GM20000 (cell line): ENCODE data around the gene AVPR1B.

Source experiments
- DNase-seq: peaks from one replicate; pipeline ENCODE4 v3.0.0; 2012; ENCODE audit warnings: low spot score
- TF ChIP-seq, protein P1 (sequence below): IDR thresholded peaks from 2 replicates; pipeline ENCODE4 v1.5.1; 2012; ENCODE audit warnings: mild to moderate bottlenecking, control low read depth; ENCODE audit errors: extremely low read depth, missing control alignments

Gene AVPR1B, protein sequence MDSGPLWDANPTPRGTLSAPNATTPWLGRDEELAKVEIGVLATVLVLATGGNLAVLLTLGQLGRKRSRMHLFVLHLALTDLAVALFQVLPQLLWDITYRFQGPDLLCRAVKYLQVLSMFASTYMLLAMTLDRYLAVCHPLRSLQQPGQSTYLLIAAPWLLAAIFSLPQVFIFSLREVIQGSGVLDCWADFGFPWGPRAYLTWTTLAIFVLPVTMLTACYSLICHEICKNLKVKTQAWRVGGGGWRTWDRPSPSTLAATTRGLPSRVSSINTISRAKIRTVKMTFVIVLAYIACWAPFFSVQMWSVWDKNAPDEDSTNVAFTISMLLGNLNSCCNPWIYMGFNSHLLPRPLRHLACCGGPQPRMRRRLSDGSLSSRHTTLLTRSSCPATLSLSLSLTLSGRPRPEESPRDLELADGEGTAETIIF

DNA sequence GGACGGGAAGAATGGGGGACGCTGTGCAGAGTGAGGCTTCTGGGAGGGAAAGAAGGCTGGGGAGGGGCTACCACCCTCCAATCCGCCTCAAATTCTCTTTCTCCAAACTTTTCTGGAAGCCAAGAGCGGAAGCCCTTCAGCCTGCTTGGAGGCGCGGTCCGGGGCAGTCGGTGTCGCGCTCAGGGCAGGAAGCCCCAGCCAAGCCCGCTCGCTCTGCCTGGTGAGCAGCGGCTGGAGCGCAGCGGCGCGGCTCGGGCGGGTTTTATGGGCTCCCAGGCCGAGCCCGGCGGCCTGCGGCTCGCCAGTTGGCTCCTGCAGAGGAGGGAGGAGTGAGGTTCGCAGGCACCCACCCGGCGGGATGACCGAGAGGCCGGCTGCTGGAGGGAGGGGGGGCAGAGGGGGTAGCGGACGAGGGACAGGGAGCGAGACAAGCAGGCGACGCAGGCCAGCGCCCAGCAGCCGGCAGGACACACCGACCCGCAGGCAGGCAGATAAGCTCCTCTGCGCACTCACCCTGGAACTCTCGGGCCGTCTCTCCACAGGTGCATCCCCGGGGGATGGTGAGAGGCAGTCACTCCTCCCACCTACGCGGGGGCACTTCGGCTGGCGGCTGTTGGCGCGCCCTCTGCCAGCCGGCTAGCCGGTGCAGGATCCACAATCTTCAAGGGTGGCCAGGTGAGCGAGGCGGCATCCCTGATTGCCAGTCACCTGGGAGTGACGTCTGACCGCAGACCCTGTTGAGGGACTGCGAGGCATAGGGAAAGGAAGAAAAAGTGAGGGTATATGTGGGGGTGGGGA, at the start of gene AVPR1B:
Gene AVPR1B, minus strand, starts transcription at position 238 of the 798 bp plus-strand sequence. CDS start 498 bp downstream, outside the sequence.
- TF ChIP-seq, protein P1, sequence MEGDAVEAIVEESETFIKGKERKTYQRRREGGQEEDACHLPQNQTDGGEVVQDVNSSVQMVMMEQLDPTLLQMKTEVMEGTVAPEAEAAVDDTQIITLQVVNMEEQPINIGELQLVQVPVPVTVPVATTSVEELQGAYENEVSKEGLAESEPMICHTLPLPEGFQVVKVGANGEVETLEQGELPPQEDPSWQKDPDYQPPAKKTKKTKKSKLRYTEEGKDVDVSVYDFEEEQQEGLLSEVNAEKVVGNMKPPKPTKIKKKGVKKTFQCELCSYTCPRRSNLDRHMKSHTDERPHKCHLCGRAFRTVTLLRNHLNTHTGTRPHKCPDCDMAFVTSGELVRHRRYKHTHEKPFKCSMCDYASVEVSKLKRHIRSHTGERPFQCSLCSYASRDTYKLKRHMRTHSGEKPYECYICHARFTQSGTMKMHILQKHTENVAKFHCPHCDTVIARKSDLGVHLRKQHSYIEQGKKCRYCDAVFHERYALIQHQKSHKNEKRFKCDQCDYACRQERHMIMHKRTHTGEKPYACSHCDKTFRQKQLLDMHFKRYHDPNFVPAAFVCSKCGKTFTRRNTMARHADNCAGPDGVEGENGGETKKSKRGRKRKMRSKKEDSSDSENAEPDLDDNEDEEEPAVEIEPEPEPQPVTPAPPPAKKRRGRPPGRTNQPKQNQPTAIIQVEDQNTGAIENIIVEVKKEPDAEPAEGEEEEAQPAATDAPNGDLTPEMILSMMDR: no peak
- no peak for DNase-seq

DNA sequence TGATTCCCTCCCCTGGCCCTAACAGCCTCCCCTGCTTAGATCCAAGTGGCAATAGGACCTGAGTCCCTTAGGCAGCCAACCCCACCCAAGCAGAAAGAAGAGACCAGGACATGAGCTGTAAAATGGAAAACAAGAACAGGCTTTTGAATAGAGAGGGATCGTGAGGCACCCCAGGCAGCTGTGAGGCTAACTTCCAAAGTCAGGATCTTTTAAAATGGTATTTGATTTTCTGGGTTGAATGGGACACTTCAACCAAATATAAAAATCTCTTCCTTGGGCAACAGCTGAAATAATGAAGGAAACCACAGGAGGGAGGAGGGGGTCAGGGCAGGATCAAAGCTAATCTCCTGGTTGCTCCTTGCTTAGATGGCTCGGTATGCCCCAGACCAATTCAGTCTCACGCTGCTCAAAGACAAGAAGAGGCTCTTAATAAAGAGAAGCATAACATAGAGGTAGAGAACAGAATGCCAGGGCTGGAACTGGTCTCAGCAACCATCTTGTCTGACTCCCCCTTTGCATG, 28.6 kb upstream of the AVPR1B start:
- no peak for DNase-seq

DNA sequence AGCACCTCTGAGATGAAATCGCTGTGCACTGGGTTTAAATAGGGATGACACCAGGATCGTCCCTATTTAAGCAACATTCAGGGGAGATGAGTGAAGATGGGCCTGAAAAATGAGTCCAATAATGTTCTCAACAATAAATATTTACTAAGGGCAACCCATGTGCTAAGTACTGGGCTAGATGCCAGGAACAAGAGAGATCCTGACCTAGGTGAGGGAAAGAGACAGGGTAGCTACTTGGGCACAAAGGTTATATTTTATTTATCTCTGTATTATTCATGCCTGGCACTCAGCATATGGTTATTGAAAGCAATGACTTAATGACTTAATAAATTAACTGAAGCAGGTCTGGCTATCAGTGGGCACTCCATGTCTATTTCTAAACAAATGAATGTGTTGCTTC, 27.4 kb upstream of the AVPR1B start:
- TF ChIP-seq, protein P1: no peak
- no peak for DNase-seq

More for the DNA sequence above, 28.6 kb upstream of the AVPR1B start:
- TF ChIP-seq, protein P1: no peak

DNA sequence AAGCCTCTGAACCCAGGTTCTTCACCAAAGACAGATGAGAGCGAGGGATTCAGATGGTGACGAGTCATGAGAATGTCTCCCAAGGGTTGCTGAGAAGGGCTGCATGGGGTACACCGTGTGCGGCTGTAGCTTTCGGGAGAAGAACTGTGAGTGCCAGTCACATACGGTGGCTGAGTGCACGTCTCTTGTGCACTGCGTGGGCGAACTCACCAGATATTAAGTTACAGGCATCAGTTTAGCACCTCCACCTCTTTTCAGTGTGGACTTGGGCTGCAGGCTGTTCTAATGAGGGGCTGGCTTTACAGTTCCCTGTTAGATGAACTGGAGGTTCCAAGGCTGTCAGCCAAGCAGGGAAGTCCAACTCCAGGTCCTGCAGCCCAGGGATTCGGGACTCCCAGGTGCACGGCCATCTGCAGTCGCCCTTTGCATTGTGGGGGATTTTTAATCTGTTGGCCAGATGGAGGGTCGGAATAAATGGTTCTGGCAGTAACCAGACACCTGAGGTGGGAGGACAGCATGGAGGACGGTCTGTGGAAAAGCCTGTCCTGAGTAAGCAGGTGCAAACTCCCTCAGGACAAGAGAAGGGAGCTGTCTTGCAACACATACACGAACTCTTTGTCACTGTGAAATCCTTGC, 26.5 kb upstream of the AVPR1B start:
- TF ChIP-seq, protein P1: no peak
- DNase-seq: no peak

DNA sequence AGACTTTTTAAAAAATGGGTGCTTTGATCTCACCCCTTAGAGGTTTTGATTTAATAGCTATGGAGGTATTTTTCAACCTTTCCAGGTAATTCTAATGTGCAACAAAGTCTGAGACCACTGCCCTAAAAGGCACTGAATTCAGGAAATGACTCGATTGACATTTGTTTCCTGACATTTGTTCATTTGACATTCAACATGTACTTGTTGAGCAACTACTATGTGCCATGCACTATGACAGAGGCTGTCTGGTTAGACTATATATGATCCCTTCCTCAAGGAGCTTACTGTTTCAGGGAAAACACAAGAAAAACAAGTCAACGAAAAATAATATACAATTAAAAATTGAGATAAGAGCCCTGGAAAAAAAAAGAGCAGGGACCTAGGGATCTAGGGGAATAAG, 25.6 kb upstream of the AVPR1B start:
- DNase-seq: no peak
- TF ChIP-seq, protein P1: no peak

DNA sequence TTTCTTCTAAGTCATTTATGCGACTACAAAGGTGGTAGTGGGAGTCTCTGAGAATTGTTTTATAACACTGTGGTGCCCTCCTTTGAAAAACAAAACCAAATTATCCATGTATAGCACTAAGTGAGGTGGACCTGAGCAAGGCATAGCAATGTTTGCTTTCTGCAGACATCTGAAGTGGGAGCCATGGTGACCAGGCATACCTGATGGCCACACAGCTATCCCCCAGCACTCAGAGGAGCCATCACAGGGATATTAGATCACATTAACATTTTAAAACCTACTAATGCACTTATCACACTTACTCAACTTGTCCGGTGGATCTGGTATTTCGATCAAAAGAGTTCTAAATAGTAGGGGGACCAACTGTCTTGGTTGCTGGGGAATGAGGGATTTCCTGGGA, 24.8 kb upstream of the AVPR1B start:
- TF ChIP-seq, protein P1: no peak
- no peak for DNase-seq

DNA sequence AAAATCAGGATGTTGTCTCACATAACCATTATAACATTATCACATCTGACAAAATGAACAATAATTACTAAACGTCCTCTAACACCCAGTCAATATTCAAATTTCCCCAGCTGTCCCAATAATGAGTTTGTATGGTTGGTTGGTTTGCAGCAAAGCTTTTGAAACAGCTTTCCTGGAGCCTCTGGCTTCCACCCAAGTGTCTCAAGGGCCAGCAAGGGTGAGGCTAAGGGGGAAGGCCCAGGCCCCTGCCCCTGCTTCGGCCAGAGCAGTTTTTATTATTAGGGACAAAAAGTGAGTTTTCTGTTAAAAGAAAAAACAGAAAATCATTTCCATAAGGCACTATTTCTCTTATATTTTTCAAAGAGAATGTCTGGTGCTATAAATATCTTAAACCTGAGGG, 19.1 kb upstream of the AVPR1B start:
- no peak for DNase-seq
- TF ChIP-seq, protein P1: no peak
